GM12875 (cell line): Measurements from ENCODE around the gene SGTA.
"Not testable (repeated sequence)": the region's sequence is repeated elsewhere in the genome, so short reads cannot be mapped to it uniquely, and the experiment has no call there.

Experiments
- H3K4me3 ChIP-seq: one replicate; pipeline ENCODE4 v1.5.1; 2011; ENCODE audit warnings: low read depth, low read length, control low read depth
- TF ChIP-seq, protein P1 (sequence below): IDR thresholded peaks from 2 replicates; pipeline ENCODE4 v1.5.1; 2011; ENCODE audit warnings: low read depth, mild to moderate bottlenecking, control low read depth, inconsistent platforms, low read length, moderate library complexity, borderline replicate concordance; ENCODE audit not compliant: insufficient read depth

Gene SGTA

DNA sequence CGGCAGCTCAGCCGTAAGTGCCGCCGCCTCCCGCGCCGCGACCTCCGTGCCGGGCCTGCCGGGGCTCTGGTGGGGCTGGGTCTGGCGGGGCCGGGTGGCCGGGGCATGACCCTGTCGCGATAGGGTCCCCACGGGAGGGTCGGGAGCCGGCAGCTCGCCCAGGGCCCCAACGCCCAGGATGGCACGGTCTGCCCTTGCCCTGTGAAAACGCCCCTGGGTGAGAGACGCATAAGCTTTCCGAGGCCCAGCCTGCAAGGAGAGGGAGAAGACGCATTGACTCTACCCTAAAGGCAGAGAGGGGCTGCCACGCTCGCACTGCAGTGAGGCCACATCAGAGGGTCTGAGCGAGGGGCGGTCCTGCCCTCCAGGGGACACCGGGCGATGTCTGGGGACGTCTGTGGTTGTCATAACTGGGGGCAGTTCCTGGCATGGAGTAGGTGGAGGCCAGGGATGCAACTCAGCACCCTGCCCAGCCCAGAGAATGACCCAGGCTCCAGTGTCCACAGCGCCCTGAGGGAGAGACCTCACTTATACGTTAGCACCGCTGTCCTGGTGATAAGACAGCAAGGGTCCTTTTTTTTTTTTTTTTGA is 37.1 kb upstream of the SGTA start:
- TF ChIP-seq, protein P1, sequence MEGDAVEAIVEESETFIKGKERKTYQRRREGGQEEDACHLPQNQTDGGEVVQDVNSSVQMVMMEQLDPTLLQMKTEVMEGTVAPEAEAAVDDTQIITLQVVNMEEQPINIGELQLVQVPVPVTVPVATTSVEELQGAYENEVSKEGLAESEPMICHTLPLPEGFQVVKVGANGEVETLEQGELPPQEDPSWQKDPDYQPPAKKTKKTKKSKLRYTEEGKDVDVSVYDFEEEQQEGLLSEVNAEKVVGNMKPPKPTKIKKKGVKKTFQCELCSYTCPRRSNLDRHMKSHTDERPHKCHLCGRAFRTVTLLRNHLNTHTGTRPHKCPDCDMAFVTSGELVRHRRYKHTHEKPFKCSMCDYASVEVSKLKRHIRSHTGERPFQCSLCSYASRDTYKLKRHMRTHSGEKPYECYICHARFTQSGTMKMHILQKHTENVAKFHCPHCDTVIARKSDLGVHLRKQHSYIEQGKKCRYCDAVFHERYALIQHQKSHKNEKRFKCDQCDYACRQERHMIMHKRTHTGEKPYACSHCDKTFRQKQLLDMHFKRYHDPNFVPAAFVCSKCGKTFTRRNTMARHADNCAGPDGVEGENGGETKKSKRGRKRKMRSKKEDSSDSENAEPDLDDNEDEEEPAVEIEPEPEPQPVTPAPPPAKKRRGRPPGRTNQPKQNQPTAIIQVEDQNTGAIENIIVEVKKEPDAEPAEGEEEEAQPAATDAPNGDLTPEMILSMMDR: no peak
- H3K4me3 ChIP-seq: peak overlapping the region; percentile 69

DNA sequence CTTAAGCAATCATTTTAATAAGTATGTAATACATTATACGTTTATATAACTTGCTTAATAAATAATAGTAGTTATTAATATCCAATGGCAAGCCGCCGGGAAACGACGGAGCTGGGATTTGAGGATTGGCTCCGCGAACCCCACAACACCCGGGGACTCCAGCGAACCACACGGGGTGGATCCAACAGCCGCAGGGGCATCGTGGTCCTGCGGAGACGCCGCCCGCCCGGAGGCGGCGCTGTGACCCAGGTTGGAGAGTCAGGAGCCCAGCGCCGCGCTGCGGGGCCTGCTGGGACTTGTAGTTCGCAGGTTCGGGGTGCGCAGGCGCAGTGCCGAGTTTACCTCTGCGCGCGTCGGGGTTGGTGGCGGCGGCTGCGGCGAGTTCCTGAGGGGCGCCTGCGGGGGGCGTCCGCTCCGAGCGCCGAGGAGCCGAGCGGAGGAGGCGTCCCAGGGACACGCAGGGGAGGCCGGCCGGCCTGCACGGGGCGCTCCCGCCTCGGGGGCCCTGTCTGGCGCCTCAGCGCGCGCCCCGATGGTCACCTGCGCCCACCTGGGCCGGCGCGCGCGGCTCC is 36.6 kb upstream of the SGTA start, which contains the start of gene ZNF554:
Gene ZNF554 (plus strand): TSS at position 329 of the 572 bp plus-strand sequence. CDS start 204 bp downstream, at position 533.
- peak within 1 kb of the TSS; percentile 69 for H3K4me3 ChIP-seq
- TF ChIP-seq, protein P1: peak; percentile 99

DNA sequence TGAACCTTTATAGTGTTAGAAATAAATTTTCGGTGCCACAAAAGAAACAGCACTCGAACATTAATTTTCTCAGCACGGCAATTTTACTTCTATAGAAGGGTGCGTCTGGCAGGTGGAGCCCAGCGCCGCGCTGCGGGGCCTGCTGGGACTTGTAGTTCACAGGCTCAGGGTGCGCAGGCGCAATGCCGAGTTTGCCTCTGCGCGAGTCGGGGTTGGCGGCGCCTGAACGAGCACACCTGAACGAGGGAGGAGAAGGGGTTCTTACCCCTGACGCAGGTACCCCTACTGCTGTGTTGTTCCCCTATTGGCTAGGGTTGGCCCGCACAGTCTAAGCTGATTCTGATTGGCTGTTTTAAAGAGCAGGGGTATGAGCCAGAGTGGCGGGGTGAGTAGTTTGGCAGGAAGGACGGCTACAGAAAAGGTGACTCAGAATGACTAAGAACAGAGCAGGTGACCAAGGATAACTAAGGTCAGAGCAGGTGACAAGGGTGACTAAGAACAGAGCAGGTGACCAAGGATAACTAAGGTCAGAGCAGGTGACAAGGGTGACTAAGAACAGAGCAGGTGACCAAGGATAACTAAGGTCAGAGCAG is 34.3 kb upstream of the SGTA start:
- H3K4me3 ChIP-seq: not testable (repeated sequence)

DNA sequence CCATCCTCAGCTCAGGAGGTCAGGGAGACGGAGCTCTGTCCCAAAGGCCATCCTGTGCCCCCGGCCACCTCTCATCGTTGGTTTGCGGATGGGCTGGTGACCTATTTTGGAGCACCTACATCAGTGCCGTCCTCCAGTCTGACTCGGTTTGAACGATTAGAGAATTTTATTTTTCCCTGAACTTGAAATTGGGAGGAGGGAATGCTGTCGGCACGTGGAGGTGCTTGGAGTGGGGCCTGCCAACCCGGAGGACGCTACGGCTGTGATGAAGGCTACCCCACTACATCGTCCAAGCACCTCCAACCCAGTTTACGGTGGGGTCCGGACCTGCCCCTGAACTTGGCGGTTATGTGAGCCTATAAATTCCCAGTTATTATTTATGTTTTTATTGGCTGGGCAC is 33.6 kb upstream of the SGTA start:
- no peak overlapping the region for H3K4me3 ChIP-seq
- TF ChIP-seq, protein P1: no peak

DNA sequence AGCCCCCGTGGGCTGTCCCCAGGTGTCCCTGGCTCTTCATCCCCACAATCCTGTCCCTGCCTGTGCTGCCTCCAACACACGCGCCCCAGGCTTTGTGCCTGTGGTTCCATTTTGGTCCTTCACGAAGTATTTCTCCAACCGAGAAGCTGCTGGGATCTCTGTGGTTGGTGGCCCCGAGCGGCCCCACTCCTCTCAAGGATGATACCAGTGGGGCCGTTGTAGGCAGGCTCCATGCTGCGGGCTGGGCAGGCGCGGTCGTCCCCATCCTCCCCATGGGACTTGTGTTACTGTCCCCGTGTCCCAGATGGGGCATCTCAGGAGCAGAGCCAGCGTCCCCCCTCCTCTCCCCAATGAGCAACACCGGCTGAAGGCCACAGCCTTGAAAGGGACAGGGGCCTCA is 32.9 kb upstream of the SGTA start:
- TF ChIP-seq, protein P1: no peak
- H3K4me3 ChIP-seq: no peak overlapping the region

DNA sequence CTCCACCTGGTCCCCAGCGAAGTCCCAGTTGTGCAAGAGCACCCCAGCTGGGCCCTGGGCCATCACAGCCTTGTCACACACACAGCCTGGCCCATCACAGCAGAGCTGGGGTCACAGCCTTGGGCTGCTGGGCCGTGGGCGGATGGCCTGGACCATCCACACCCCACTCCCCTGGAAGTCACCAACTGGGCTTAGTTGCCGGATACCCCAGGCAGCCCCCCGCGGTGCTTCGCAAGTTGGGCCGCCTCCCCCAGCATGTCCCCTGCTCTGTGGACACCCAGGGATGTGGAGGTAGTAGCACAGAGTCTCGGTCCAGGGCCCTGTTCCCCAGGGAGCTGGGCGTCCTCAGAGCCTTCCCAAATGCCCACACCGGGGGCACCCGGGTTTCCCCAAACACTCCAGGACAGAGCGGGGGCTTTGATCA is 32.1 kb upstream of the SGTA start:
- no peak overlapping the region for H3K4me3 ChIP-seq
- TF ChIP-seq, protein P1: no peak

DNA sequence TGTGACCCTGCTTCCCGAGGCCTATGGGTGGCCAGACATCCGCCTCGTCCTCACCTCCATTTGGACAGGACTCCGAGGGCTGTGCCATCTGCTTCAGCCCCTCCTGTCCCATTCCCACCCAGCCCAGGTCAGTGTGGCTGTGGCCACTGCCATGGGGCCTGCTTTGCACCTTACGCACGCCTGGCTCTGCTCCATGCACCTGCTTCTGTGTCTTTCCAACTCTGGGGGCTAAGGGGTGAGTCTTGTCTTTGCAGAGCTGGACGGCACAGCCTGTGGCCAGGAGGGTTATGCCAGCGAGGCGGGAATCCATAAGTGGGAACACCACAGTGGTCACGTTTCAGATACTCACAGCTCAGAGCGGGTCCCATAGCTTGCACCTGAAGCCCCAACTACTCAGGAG is 31.4 kb upstream of the SGTA start:
- H3K4me3 ChIP-seq: no peak overlapping the region
- TF ChIP-seq, protein P1: no peak
